Panc1 (cell line): Measurements from ENCODE around the gene TPSG1. TPM values are rescaled to one million over a fixed set of nuclear protein-coding genes. Genes with fewer than 3 reads are reported as not detected.
"Not testable (repeated sequence)": the region's sequence is repeated elsewhere in the genome, so short reads cannot be mapped to it uniquely, and the experiment has no call there.

Source experiments
- ATAC-seq: fragments of 200-7000 bp; cut with Tn5 transposase; 2 replicates; pipeline ENCODE4 v1.9.1; 2020; ENCODE audit warnings: mild to moderate bottlenecking, moderate library complexity
- BruUV-seq: library from RNA; stranded (reverse); fragments of 400-500 nt; replicated peaks from 2 replicates; lab custom pipeline; 2021; lab: Mats Ljungman, UMichigan
- CTCF ChIA-PET: fragments of 300-600 bp; sonication (Branson Sonifier 250); formaldehyde crosslinking; loops from one replicate; lab custom pipeline; 2022; ENCODE audit warnings: antibody characterized with exemption; lab: Charles Lee
- POLR2A ChIA-PET: fragments of 300-600 bp; sonication (Branson Sonifier 250); formaldehyde crosslinking; loops from one replicate; lab custom pipeline; 2022; ENCODE audit warnings: antibody characterized with exemption; lab: Charles Lee
- DNase-seq: peaks from one replicate; pipeline ENCODE4 v3.0.0-alpha.2; 2010; ENCODE audit warnings: low read depth, low spot score
- H3K27ac ChIP-seq: 2 replicates; pipeline ENCODE4 v1.5.1; 2011; ENCODE audit warnings: mild to moderate bottlenecking, low read length, inconsistent platforms
- H3K27me3 ChIP-seq: fragments of 200-500 bp; sonication (Bioruptor generic); 2 replicates; pipeline ENCODE4 v1.6.0; 2014; ENCODE audit warnings: low read length, inconsistent platforms; ENCODE audit not compliant: control insufficient read depth, insufficient read depth
- H3K36me3 ChIP-seq: fragments of 200-500 bp; sonication (Bioruptor generic); 2 replicates; pipeline ENCODE4 v1.5.1; 2014; ENCODE audit warnings: inconsistent platforms, mild to moderate bottlenecking, low read length, moderate library complexity; ENCODE audit not compliant: control insufficient read depth, insufficient read depth
- H3K4me1 ChIP-seq: 2 replicates; pipeline ENCODE4 v1.5.1; 2011; ENCODE audit warnings: inconsistent platforms, mild to moderate bottlenecking, low read length, moderate library complexity; ENCODE audit not compliant: control insufficient read depth, insufficient read depth
- H3K4me3 ChIP-seq, 2 experiments: 2 replicates each; pipeline ENCODE4 v1.5.1; 2011 to 2012; ENCODE audit warnings: low read depth in 2 of 2, low read length in 2 of 2, mild to moderate bottlenecking in 2 of 2, inconsistent platforms in 1 of 2, moderate library complexity in 1 of 2
- H3K9me3 ChIP-seq: fragments of 200-500 bp; sonication (Bioruptor generic); 2 replicates; pipeline ENCODE4 v1.5.1; 2014; ENCODE audit warnings: low read depth, mild to moderate bottlenecking, inconsistent platforms, low read length, moderate library complexity; ENCODE audit not compliant: control insufficient read depth, insufficient read depth
- CTCF ChIP-seq: fragments of 450-650 bp; IDR thresholded peaks from 2 replicates; pipeline ENCODE4 v1.5.1; 2017; ENCODE audit warnings: mild to moderate bottlenecking
- POLR2AphosphoS5 ChIP-seq: IDR thresholded peaks from 2 replicates; pipeline ENCODE4 v1.6.1; 2012; ENCODE audit warnings: mild to moderate bottlenecking, low read depth, low read length, moderate library complexity
- REST ChIP-seq, 2 experiments: IDR thresholded peaks; 2 replicates each; pipeline ENCODE4 v1.6.1; 2011 to 2012; ENCODE audit warnings: low read depth in 2 of 2, control low read depth in 1 of 2, low read length in 1 of 2, mild to moderate bottlenecking in 1 of 2, moderate library complexity in 1 of 2; ENCODE audit not compliant: insufficient read depth in 1 of 2
- SIN3A ChIP-seq: IDR thresholded peaks from 2 replicates; pipeline ENCODE4 v1.6.1; 2012; ENCODE audit warnings: low read depth, mild to moderate bottlenecking, low read length, moderate library complexity, borderline replicate concordance; ENCODE audit not compliant: insufficient read depth
- TCF7L2 ChIP-seq: IDR thresholded peaks from 2 replicates; pipeline ENCODE4 v1.6.1; 2011; ENCODE audit warnings: mild to moderate bottlenecking, low read depth, low read length, inconsistent platforms
- in situ Hi-C: cut with HindIII; loops from 2 replicates; pipeline ENCODE4 v1.10.0; 2016; ENCODE audit warnings: low sequenced_read_pairs, low pct_unique_long_range_greater_than_20kb
- intact Hi-C: fragments of 100-400 bp; cut with micrococcal nuclease; formaldehyde crosslinking; loops from one replicate; pipeline ENCODE4 v1.10.0; 2022; ENCODE audit not compliant: unreplicated experiment
- total RNA-seq: library from RNA; stranded (reverse); gene quantifications from one replicate; pipeline ENCODE4 v1.2.1, GENCODE V29; 2021; ENCODE audit not compliant: unreplicated experiment

Gene TPSG1
- total RNA-seq, 1 experiment from 2014 or later, result 4.6 TPM

- H3K36me3 ChIP-seq, in situ Hi-C loops, BruUV-seq, H3K4me3 ChIP-seq, intact Hi-C loops, H3K9me3 ChIP-seq, H3K27me3 ChIP-seq, DNase-seq, POLR2A ChIA-PET: not testable (repeated sequence)
- ATAC-seq, result peak; percentile 73
- peak overlapping the region; percentile 84 for H3K27ac ChIP-seq
- peak; percentile 48; the same call in 1 of the 2 replicates for TF ChIP-seq TCF7L2
- CTCF ChIA-PET, result interaction anchor here (0.6 kb wide), 1 partner anchor 105 kb away, joined by 8 read pairs; no protein-coding TSS in a partner anchor
- H3K4me1 ChIP-seq, result peaks cover 12% of the 10 kb centered on the region
Measured at GRCh38 chr16:1225728-1226311, 752 bp upstream of the TPSG1 start.

- H3K4me3 ChIP-seq, result no peak overlapping the region
- H3K4me1 ChIP-seq, result peaks cover 12% of the 10 kb centered on the region
- TF ChIP-seq TCF7L2 (no peak), REST (IDR thresholded peaks at IDR 0.05; ENCODE audit: insufficient read depth in 1 of 2, low read depth in 2 of 2, low read length in 1 of 2) (no peak), POLR2AphosphoS5 (no peak), CTCF (no peak), SIN3A (no peak)
- H3K27me3 ChIP-seq, result no peaks in the 10 kb centered on the region
- H3K9me3 ChIP-seq, result no peaks in the 10 kb centered on the region
- BruUV-seq, result no TSS peak
- intact Hi-C loops, result no loop called here
- ChIA-PET POLR2A (no interaction called here), CTCF (no interaction called here)
- in situ Hi-C loops, result no loop called here
- H3K27ac ChIP-seq, result 0 out of 2 replicates have a peak overlapping the region, but pooled peaks have one; percentile 17
- 0 out of 2 replicates have a peak, but pooled peaks have one; percentile 8 for ATAC-seq
- no peak for DNase-seq
- no peaks in the 10 kb centered on the region for H3K36me3 ChIP-seq
Measured at GRCh38 chr16:1224558-1224957, 510 bp downstream of the TPSG1 start.
